B cell (primary cell): ENCODE data around the gene RGS1.

Source experiments
- EZH2 ChIP-seq: IDR thresholded peaks from 2 replicates; pipeline ENCODE4 v1.6.1; 2012; ENCODE audit warnings: borderline replicate concordance, low read depth, mild to moderate bottlenecking, moderate library complexity, low read length; ENCODE audit not compliant: insufficient read depth, poor library complexity, severe bottlenecking
- TF ChIP-seq, protein P1 (sequence below): fragments of 200-600 bp; IDR thresholded peaks from one replicate; pipeline ENCODE4 v1.8.0; 2022; ENCODE audit warnings: antibody characterized with exemption, mild to moderate bottlenecking

DNA sequence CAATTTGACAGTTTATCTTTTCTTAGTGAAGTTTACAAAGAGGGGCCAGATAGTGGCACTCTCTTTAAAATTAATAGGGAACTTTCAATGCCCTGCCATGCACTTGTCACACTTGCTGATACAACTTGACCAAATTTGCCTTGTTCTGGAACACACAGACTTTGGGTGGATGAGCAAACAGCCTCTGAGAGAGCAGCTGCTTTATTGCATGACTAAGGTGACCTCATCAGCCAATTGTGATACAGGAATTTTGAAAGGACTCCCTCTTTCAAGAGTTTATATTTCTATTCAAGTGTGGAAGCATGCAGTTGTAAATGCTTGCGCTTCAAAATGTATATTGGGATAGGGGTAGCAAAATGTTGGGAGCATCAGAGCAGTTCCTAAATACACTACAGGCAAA lies 2.1 kb upstream of the RGS1 start:
- TF ChIP-seq, protein P1, sequence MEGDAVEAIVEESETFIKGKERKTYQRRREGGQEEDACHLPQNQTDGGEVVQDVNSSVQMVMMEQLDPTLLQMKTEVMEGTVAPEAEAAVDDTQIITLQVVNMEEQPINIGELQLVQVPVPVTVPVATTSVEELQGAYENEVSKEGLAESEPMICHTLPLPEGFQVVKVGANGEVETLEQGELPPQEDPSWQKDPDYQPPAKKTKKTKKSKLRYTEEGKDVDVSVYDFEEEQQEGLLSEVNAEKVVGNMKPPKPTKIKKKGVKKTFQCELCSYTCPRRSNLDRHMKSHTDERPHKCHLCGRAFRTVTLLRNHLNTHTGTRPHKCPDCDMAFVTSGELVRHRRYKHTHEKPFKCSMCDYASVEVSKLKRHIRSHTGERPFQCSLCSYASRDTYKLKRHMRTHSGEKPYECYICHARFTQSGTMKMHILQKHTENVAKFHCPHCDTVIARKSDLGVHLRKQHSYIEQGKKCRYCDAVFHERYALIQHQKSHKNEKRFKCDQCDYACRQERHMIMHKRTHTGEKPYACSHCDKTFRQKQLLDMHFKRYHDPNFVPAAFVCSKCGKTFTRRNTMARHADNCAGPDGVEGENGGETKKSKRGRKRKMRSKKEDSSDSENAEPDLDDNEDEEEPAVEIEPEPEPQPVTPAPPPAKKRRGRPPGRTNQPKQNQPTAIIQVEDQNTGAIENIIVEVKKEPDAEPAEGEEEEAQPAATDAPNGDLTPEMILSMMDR = no peak
- no peak for TF ChIP-seq EZH2
